HG03060 (cell line): ENCODE measurements around the gene BET1L.
"Not testable (repeated sequence)": the region's sequence is repeated elsewhere in the genome, so short reads cannot be mapped to it uniquely, and the experiment has no call there.

Experiments
- ATAC-seq: cut with Tn5 transposase; IDR thresholded peaks from one replicate; pipeline ENCODE4 v1.9.1; 2021; ENCODE audit warnings: low read depth, moderate number of reproducible peaks; ENCODE audit not compliant: unreplicated experiment

Gene BET1L

GRCh38 chr11:232783-233565 is 25.8 kb upstream of the BET1L start:
- ATAC-seq: no peak

- ATAC-seq: no peak
These were observed 23.2 kb upstream of the BET1L start for GRCh38 chr11:230431-230830.

- no peak for ATAC-seq
These were observed 20.7 kb upstream of the BET1L start for GRCh38 chr11:227824-228379.

- no peak for ATAC-seq
These were observed 18.7 kb upstream of the BET1L start for GRCh38 chr11:225734-226453.

- ATAC-seq: no peak
These were observed 17.2 kb upstream of the BET1L start for GRCh38 chr11:224424-224823.

GRCh38 chr11:223884-224283 is 16.7 kb upstream of the BET1L start:
- ATAC-seq: no peak

- no peak for ATAC-seq
These were observed 16.0 kb upstream of the BET1L start for GRCh38 chr11:223026-223789.

GRCh38 chr11:221998-222789 is 15.0 kb upstream of the BET1L start:
- no peak for ATAC-seq

- ATAC-seq: no peak
These were observed 14.3 kb upstream of the BET1L start for GRCh38 chr11:221539-221938.

GRCh38 chr11:220641-221215 is 13.5 kb upstream of the BET1L start:
- ATAC-seq: not testable (repeated sequence)

GRCh38 chr11:218815-219593 is 11.8 kb upstream of the BET1L start:
- no peak for ATAC-seq

GRCh38 chr11:217704-218103 is 10.5 kb upstream of the BET1L start:
- no peak for ATAC-seq

GRCh38 chr11:216081-216974 is 9.1 kb upstream of the BET1L start:
- ATAC-seq: no peak

GRCh38 chr11:215581-216037 is 8.4 kb upstream of the BET1L start:
- no peak for ATAC-seq

GRCh38 chr11:214083-214482 is 6.9 kb upstream of the BET1L start:
- no peak for ATAC-seq

GRCh38 chr11:213111-213510 is 5.9 kb upstream of the BET1L start:
- no peak for ATAC-seq

GRCh38 chr11:212150-213100 is 5.2 kb upstream of the BET1L start:
- no peak for ATAC-seq
